Naive thymus-derived CD4-positive, alpha-beta T cell (primary cell): ENCODE measurements around the gene PALLD. TPM values are rescaled to one million over a fixed set of nuclear protein-coding genes. Genes with fewer than 3 reads are reported as not detected.

Source experiments
- ATAC-seq: fragments of 150-1000 bp; cut with Tn5 transposase; 2 replicates; pipeline ENCODE4 v1.10.0; 2021; ENCODE audit warnings: mild to moderate bottlenecking, moderate library complexity
- CTCF ChIA-PET: fragments of 350-600 bp; sonication (Branson Sonifier 250); formaldehyde crosslinking; loops from one replicate; lab custom pipeline; 2021; ENCODE audit warnings: antibody characterized with exemption; lab: Charles Lee
- POLR2A ChIA-PET: fragments of 350-600 bp; sonication (Branson Sonifier 250); formaldehyde crosslinking; loops from one replicate; lab custom pipeline; 2021; ENCODE audit warnings: antibody characterized with exemption, inconsistent platforms; lab: Charles Lee
- DNase-seq, 9 donors: peaks; one replicate each; pipeline versions ENCODE4 v3.0.0 to v3.0.0-alpha.2; 2020 to 2022; ENCODE audit warnings: mixed read lengths in 1 of 9
- H3K27ac ChIP-seq: one replicate; pipeline ENCODE4 v1.7.0; 2013; ENCODE audit warnings: mild to moderate bottlenecking, low read depth, low read length, moderate library complexity
- H3K27me3 ChIP-seq, 2 donors: one replicate each; pipeline ENCODE4 v1.7.0; 2013; ENCODE audit warnings: low read length in 2 of 2, mild to moderate bottlenecking in 2 of 2, moderate library complexity in 2 of 2; ENCODE audit not compliant: control insufficient read depth in 2 of 2, insufficient read depth in 2 of 2
- H3K36me3 ChIP-seq, 3 experiments: 1 replicate in 2 of 3; 2 replicates in 1 of 3; pipeline ENCODE4 v1.7.0; 2013; ENCODE audit warnings: low read length in 3 of 3, mild to moderate bottlenecking in 3 of 3, moderate library complexity in 1 of 3; ENCODE audit not compliant: insufficient read depth in 3 of 3, control insufficient read depth in 2 of 3
- H3K4me1 ChIP-seq, 2 donors: one replicate each; pipeline ENCODE4 v1.7.0; 2013; ENCODE audit warnings: low read length in 2 of 2, mild to moderate bottlenecking in 2 of 2, moderate library complexity in 1 of 2; ENCODE audit not compliant: control insufficient read depth in 2 of 2, insufficient read depth in 2 of 2
- H3K4me3 ChIP-seq: 2 replicates; pipeline ENCODE4 v1.7.0; 2013; ENCODE audit warnings: mild to moderate bottlenecking, low read length
- H3K9me3 ChIP-seq, 3 experiments: 1 replicate in 2 of 3; 2 replicates in 1 of 3; pipeline ENCODE4 v1.7.0; 2013; ENCODE audit warnings: low read length in 3 of 3; ENCODE audit not compliant: control insufficient read depth in 2 of 3
- H3K27ac Mint-ChIP-seq, 9 donors: one replicate each; pipeline ENCODE4 v1.8.0; 2020 to 2022; ENCODE audit warnings: mixed read lengths in 9 of 9, mild to moderate bottlenecking in 8 of 9, moderate library complexity in 5 of 9, inconsistent platforms in 2 of 9
- H3K27me3 Mint-ChIP-seq, 5 donors: one replicate each; pipeline ENCODE4 v1.8.0; 2021 to 2022; ENCODE audit warnings: mixed read lengths in 5 of 5, mild to moderate bottlenecking in 1 of 5
- H3K36me3 Mint-ChIP-seq, 5 donors: one replicate each; pipeline ENCODE4 v1.8.0; 2020 to 2022; ENCODE audit warnings: mixed read lengths in 5 of 5, mild to moderate bottlenecking in 3 of 5, inconsistent platforms in 1 of 5
- H3K4me1 Mint-ChIP-seq, 7 donors: one replicate each; pipeline ENCODE4 v1.8.0; 2020 to 2022; ENCODE audit warnings: mixed read lengths in 7 of 7, mild to moderate bottlenecking in 3 of 7, inconsistent platforms in 1 of 7
- H3K4me3 Mint-ChIP-seq, 10 donors: one replicate each; pipeline ENCODE4 v1.8.0; 2020 to 2022; ENCODE audit warnings: mild to moderate bottlenecking in 10 of 10, mixed read lengths in 10 of 10, moderate library complexity in 6 of 10, inconsistent platforms in 2 of 10
- H3K9me3 Mint-ChIP-seq, 11 donors: one replicate each; pipeline ENCODE4 v1.8.0; 2020 to 2022; ENCODE audit warnings: mixed read lengths in 11 of 11, mild to moderate bottlenecking in 4 of 11, inconsistent platforms in 1 of 11, moderate library complexity in 1 of 11
- intact Hi-C, 2 donors: fragments of 100-400 bp; cut with micrococcal nuclease; formaldehyde crosslinking; loops; one replicate each; pipeline ENCODE4 v1.15.1; 2023
- polyA plus RNA-seq, 2 donors: library from polyadenylated mRNA; unstranded; fragments of 300-500 nt; fragmentation: Illumina TruSeq; gene quantifications; one replicate each; pipeline ENCODE4 v1.2.3, GENCODE V29; 2021
- total RNA-seq, 6 experiments: library from RNA in 5 of 6; stranded (reverse) in 5 of 6; gene quantifications; 1 replicate in 5 of 6; 2 replicates in 1 of 6; pipeline ENCODE4 v1.2.3 and lab custom pipeline; 2021 to 2026

The PALLD gene
- total and polyA plus RNA-seq, 7 experiments from 2014 or later, result 0.51 to 11.9 (median 0.76) TPM

DNA sequence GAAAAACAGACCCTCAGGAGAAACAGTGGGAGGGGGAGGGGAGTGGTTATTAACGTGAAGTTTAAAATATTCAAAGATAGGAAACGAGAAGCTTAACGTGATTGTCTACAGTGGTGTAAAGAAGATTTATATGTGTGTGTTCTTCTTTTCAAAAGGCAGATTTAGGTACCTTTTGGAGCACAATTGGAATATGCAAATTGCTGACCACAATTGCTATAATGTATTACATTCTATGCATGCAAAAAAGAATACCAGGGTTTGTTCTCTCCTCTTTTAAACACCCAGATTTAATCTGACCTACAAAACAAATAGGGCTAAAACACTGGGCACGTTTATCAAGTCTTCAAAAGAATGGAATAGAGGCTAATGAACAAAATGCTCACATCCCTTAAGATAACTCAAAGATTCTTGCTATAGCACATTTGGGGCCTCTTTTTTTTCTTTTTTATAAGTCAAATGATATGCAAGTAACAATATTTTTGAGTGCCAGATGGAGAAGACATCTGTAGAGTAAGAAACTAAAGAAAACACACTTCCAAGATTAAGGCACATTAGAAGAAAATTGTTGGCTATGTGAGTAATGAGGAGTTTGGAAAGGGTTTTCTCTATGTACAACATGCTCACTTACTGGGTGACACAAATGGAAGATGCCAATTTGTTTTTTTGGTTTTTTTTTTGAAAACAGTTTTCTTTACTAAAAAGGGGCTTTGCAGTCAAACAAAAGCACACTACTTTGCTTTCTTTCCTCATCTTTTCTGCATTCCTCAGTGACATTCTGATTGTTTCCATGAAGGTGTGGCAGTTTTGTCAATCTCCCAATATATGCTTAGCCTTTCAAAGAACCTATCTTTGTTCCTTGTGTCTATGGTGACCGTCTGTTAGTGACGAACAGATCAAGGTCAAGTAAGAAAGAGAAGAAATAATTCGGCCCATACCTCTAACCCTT lies 240.3 kb downstream of the PALLD start:
- ATAC-seq (no peak), DNase-seq (no peak)
- Histone ChIP-seq H3K27me3 (no peaks in the 10 kb centered on the region), H3K4me1 (no peaks in the 10 kb centered on the region), H3K36me3 (no peaks in the 10 kb centered on the region), H3K27ac (no peak overlapping the region), H3K4me3 (no peak overlapping the region), H3K9me3 (no peaks in the 10 kb centered on the region)
- Mint-ChIP-seq H3K27me3 (peaks cover 0 to 21% (median 14%) of the 10 kb centered on the region in 5 donors), H3K36me3 (no peaks in the 10 kb centered on the region), H3K4me1 (no peaks in the 10 kb centered on the region), H3K4me3 (no peak overlapping the region), H3K9me3 (peaks cover 0 to 4% (median 0%) of the 10 kb centered on the region in 11 donors), H3K27ac (no peak overlapping the region)
- CTCF ChIA-PET, result no interaction called here
- intact Hi-C loops, result no loop called here
- POLR2A ChIA-PET, result no interaction called here

DNA sequence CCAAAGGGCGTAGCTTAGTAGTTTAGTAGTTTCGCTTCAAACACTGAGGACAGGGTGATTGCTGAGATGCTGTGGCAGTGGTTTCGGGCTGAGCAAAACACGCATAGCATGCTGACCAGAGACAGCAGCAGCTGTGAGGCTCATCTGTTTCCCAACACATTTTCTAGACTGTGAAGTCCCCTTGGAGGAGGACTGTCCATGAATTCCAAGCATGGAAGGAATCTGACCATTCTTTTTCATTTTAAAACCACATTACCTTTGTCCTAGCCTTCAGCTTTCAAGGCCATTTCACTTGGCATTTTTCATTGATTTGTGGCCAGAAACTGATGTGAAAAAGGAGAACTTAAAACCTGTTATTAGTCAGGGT lies 240.9 kb downstream of the PALLD start:
- DNase-seq, result no peak

DNA sequence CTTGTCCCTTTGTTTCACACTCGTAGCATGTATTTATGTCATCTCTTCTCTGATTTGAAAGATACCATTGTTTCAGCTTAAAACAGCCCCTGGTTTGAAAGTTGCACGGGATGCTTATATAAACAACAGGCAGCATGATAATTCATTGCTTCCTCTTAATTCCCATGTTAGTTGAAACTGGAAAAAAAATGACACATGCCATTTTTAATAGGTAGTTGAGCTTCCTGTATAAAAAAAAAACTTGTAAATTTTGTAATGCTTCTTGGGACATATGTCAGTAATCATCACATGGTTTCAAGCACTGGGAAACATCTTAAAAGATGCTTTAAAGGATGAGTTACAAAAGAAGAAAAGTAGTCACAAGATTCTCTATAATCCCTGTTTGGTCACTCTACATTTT lies 243.0 kb downstream of the PALLD start:
- ATAC-seq, result no peak
- Histone ChIP-seq H3K9me3 (no peaks in the 10 kb centered on the region), H3K4me1 (no peaks in the 10 kb centered on the region), H3K4me3 (no peak overlapping the region), H3K27me3 (no peaks in the 10 kb centered on the region), H3K36me3 (no peaks in the 10 kb centered on the region), H3K27ac (no peak overlapping the region)
- no peaks in the 10 kb centered on the region for H3K4me1 Mint-ChIP-seq
- POLR2A ChIA-PET, result no interaction called here
- no peak for DNase-seq
- H3K27ac Mint-ChIP-seq, result no peak overlapping the region
- H3K9me3 Mint-ChIP-seq, result peaks cover 0 to 4% (median 0%) of the 10 kb centered on the region in 11 donors
- no peaks in the 10 kb centered on the region for H3K36me3 Mint-ChIP-seq
- CTCF ChIA-PET, result no interaction called here
- intact Hi-C loops, result no loop called here
- H3K27me3 Mint-ChIP-seq, result peaks cover 7 to 29% (median 26%) of the 10 kb centered on the region in 5 donors
- no peak overlapping the region for H3K4me3 Mint-ChIP-seq

More for the DNA sequence above, 240.9 kb downstream of the PALLD start:
- H3K9me3 ChIP-seq, result no peaks in the 10 kb centered on the region
- Mint-ChIP-seq H3K27ac (no peak overlapping the region), H3K27me3 (peaks cover 2 to 21% (median 15%) of the 10 kb centered on the region in 5 donors), H3K4me3 (no peak overlapping the region), H3K4me1 (no peaks in the 10 kb centered on the region), H3K9me3 (peaks cover 0 to 4% (median 0%) of the 10 kb centered on the region in 11 donors), H3K36me3 (no peaks in the 10 kb centered on the region)
- intact Hi-C loops, result no loop called here
- ChIA-PET POLR2A (no interaction called here), CTCF (no interaction called here)
- no peak overlapping the region for H3K4me3 ChIP-seq
- H3K4me1 ChIP-seq, result no peaks in the 10 kb centered on the region
- ATAC-seq, result no peak
- H3K36me3 ChIP-seq, result no peaks in the 10 kb centered on the region
- H3K27ac ChIP-seq, result no peak overlapping the region
- H3K27me3 ChIP-seq, result no peaks in the 10 kb centered on the region

DNA sequence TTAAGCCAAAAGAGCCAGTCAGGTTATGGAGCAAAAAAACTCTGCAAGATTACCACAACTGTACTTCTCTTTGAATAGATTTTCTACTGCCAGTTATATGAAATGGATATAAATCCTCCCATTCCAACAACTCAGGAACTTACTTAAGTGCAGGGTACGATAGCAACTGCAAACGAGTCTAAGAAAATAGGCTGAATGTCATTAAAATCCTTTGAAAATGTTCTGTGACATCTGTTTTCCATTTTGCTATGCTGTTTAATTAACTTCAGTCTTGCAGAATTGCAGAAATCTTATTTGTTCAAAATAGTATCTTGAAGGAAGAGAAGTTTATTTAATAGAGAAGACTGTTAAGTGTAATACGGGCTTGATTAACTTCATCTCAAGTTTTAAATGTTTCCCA lies 243.8 kb downstream of the PALLD start:
- H3K9me3 Mint-ChIP-seq, result peaks cover 0 to 4% (median 0%) of the 10 kb centered on the region in 11 donors
- intact Hi-C loops, result no loop called here
- H3K4me3 ChIP-seq, result no peak overlapping the region
- ChIA-PET CTCF (no interaction called here), POLR2A (no interaction called here)
- no peaks in the 10 kb centered on the region for H3K27me3 ChIP-seq
- peaks cover 7 to 29% (median 19%) of the 10 kb centered on the region in 5 donors for H3K27me3 Mint-ChIP-seq
- H3K4me1 Mint-ChIP-seq, result no peaks in the 10 kb centered on the region
- H3K4me1 ChIP-seq, result no peaks in the 10 kb centered on the region
- ATAC-seq (no peak), DNase-seq (no peak)
- no peaks in the 10 kb centered on the region for H3K9me3 ChIP-seq
- H3K27ac ChIP-seq, result no peak overlapping the region
- no peak overlapping the region for H3K27ac Mint-ChIP-seq
- H3K4me3 Mint-ChIP-seq, result no peak overlapping the region
- H3K36me3 ChIP-seq, result no peaks in the 10 kb centered on the region
- H3K36me3 Mint-ChIP-seq, result no peaks in the 10 kb centered on the region

DNA sequence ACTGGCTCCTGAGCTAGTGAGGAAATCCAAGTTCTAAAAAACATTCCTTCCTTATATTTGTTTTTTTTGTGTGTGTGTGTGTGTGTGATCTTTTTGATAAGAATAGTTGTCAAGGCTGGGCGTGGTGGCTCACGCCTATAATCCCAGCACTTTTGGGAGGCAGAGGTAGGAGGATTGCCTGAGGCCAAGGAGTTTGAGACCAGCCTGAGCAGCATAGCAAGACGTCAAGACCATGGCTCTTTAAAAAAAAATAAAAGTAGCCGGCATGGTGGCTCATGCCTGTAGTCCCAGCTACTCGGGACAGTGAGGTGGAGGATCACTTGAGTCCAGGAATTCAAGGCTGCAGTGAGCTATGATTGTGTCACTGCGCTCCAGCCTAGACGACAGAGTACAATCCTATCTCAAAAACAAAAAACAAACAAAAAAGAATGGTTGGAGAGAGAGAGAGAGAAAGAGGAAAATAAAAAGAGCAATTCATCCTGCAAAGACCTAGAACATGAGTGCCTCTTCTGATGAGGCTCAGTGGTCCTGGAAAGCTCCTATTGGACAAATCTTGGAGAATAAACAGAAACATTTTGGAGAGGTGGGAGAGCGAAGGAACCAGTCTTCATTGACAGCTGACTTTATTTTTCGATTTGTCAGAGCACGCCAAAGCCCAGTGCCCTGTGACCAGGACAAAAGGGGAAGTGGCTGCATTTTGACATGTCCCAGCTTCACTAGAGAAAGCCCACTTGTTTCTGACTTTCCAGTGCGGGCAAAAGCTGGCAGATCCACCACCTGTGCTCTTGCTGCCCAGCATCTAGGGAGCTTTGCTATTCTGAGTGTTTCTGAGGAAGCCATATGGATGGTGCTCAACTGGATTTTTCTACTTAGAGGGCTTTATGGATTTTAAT lies 244.7 kb downstream of the PALLD start:
- no peak overlapping the region for H3K4me3 ChIP-seq
- DNase-seq, result no peak

DNA sequence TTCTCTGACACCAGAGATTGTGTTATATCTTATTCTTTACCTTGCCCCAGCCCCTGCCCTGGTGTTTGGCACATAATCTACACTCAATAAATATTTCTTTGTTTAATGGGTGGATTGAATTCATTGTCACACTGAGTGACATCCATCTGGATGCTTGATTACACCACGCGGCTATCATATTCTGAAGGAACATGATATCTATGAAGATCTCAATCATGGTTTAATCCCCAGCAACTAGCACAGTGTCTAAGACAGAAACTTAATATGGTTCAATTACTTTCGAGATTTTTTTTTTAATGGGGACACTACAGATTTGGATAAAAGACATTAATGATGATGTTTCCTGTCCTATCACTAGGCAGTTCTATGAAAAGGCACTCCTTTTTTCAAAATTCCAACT lies 246.3 kb downstream of the PALLD start:
- DNase-seq (no peak), ATAC-seq (no peak)
- H3K36me3 Mint-ChIP-seq, result no peaks in the 10 kb centered on the region
- H3K4me1 Mint-ChIP-seq, result no peaks in the 10 kb centered on the region
- Histone ChIP-seq H3K4me1 (no peaks in the 10 kb centered on the region), H3K9me3 (no peaks in the 10 kb centered on the region), H3K27ac (no peak overlapping the region), H3K4me3 (no peak overlapping the region), H3K36me3 (no peaks in the 10 kb centered on the region), H3K27me3 (no peaks in the 10 kb centered on the region)
- H3K9me3 Mint-ChIP-seq, result peaks cover 0 to 4% (median 0%) of the 10 kb centered on the region in 11 donors
- ChIA-PET CTCF (no interaction called here), POLR2A (no interaction called here)
- intact Hi-C loops, result no loop called here
- peaks cover 18 to 39% (median 19%) of the 10 kb centered on the region in 5 donors for H3K27me3 Mint-ChIP-seq
- H3K4me3 Mint-ChIP-seq, result no peak overlapping the region
- H3K27ac Mint-ChIP-seq, result no peak overlapping the region

More for the DNA sequence above, 244.7 kb downstream of the PALLD start:
- ChIA-PET CTCF (no interaction called here), POLR2A (no interaction called here)
- Histone ChIP-seq H3K27ac (no peak overlapping the region), H3K27me3 (no peaks in the 10 kb centered on the region), H3K9me3 (no peaks in the 10 kb centered on the region), H3K36me3 (no peaks in the 10 kb centered on the region), H3K4me1 (no peaks in the 10 kb centered on the region)
- Mint-ChIP-seq H3K27me3 (peaks cover 9 to 30% (median 18%) of the 10 kb centered on the region in 5 donors), H3K4me1 (no peaks in the 10 kb centered on the region), H3K4me3 (no peak overlapping the region), H3K9me3 (peaks cover 0 to 4% (median 0%) of the 10 kb centered on the region in 11 donors), H3K27ac (no peak overlapping the region), H3K36me3 (no peaks in the 10 kb centered on the region)
- ATAC-seq, result no peak
- intact Hi-C loops, result no loop called here
